Suprapubic skin (tissue), 4 donors: ENCODE data around the gene DNAL1.

Experiments used
- CTCF ChIP-seq, 2 donors: fragments of 200-600 bp in 1 of 2; fragments of 450-650 bp in 1 of 2; sonication (generic) in 1 of 2; IDR thresholded peaks; one replicate each; pipeline ENCODE4 v1.5.1; 2016 to 2019; ENCODE audit warnings: antibody characterized with exemption in 2 of 2, mild to moderate bottlenecking in 1 of 2, moderate library complexity in 1 of 2
- EP300 ChIP-seq: sonication (generic); formaldehyde crosslinking; IDR thresholded peaks from one replicate; pipeline ENCODE4 v1.6.1; 2017; ENCODE audit warnings: antibody characterized with exemption
- POLR2A ChIP-seq, 2 donors: fragments of 450-650 bp; IDR thresholded peaks; one replicate each; pipeline ENCODE4 v1.6.1; 2017; ENCODE audit warnings: antibody characterized with exemption in 2 of 2, mild to moderate bottlenecking in 2 of 2, moderate library complexity in 2 of 2
- POLR2AphosphoS5 ChIP-seq, 3 donors: sonication (generic); formaldehyde crosslinking; IDR thresholded peaks; one replicate each; pipeline ENCODE4 v1.6.1; 2017; ENCODE audit warnings: antibody characterized with exemption in 3 of 3

- no peak for TF ChIP-seq EP300
- no peak for TF ChIP-seq CTCF (IDR thresholded peaks at IDR 0.05)
- no peak for TF ChIP-seq POLR2A (IDR thresholded peaks at IDR 0.05)
- no peak for TF ChIP-seq POLR2AphosphoS5 (IDR thresholded peaks at IDR 0.05)
These were observed 105.7 kb downstream of the DNAL1 start for GRCh38 chr14:73750531-73750901.
